HCT116 (cell line): ENCODE data around the gene HIPK3. TPM values are rescaled to one million over a fixed set of nuclear protein-coding genes. Genes with fewer than 3 reads are reported as not detected.

Experiments
- ATAC-seq: fragments of 200-7000 bp; cut with Tn5 transposase; 2 replicates; pipeline ENCODE4 v1.9.1; 2020; ENCODE audit warnings: mild to moderate bottlenecking, moderate library complexity
- BruUV-seq: library from RNA; stranded (reverse); fragments of 400-500 nt; replicated peaks from 2 replicates; lab custom pipeline; 2021; lab: Mats Ljungman, UMichigan
- CTCF ChIA-PET: fragments of 300-600 bp; sonication (Branson Sonifier 250); formaldehyde crosslinking; loops from one replicate; lab custom pipeline; 2021; ENCODE audit warnings: antibody characterized with exemption; lab: Charles Lee
- POLR2A ChIA-PET: fragments of 300-600, 350-600 bp; sonication (Branson Sonifier 250); formaldehyde crosslinking; loops from one replicate; lab custom pipeline; 2021; ENCODE audit warnings: antibody characterized with exemption; lab: Charles Lee
- RAD21 ChIA-PET, 2 experiments: fragments of 300-600 bp; sonication (Branson Sonifier 250); formaldehyde crosslinking; loops; one replicate each; lab custom pipeline; 2023; ENCODE audit warnings: low total read pairs in 2 of 2; ENCODE audit not compliant: uncharacterized antibody in 2 of 2, unreplicated experiment in 2 of 2, low non-redundant PET in 1 of 2; lab: Charles Lee
- DNase-seq: peaks from one replicate; pipeline ENCODE4 v3.0.0-alpha.2; 2010; ENCODE audit warnings: low read depth, low spot score
- H2AFZ ChIP-seq: fragments of 200-600 bp; shearing (Covaris generic), sonication (generic); 2 replicates; pipeline ENCODE4 v1.6.1; 2017; ENCODE audit warnings: low read depth, mixed run types, mixed read lengths, antibody characterized with exemption, low read length; ENCODE audit not compliant: poor library complexity, severe bottlenecking
- H3K27ac ChIP-seq: 2 replicates; pipeline ENCODE4 v1.5.1; 2012; ENCODE audit warnings: low read depth, low read length
- H3K27me3 ChIP-seq: fragments of 200-600 bp; sonication (generic); 2 replicates; pipeline ENCODE4 v1.6.1; 2016; ENCODE audit warnings: mixed run types, low read length, mixed read lengths; ENCODE audit not compliant: insufficient read depth
- H3K36me3 ChIP-seq, 2 experiments: fragments of 200-500 bp in 1 of 2; fragments of 200-600 bp in 1 of 2; sonication (Bioruptor generic) in 1 of 2; sonication (generic) in 1 of 2; 2 replicates each; pipeline versions ENCODE4 v1.5.1 to v1.6.1; 2014 to 2016; ENCODE audit warnings: low read length in 2 of 2, inconsistent platforms in 1 of 2, mixed read lengths in 1 of 2, mixed run types in 1 of 2; ENCODE audit not compliant: insufficient read depth in 2 of 2, control insufficient read depth in 1 of 2
- H3K4me1 ChIP-seq, 2 experiments: fragments of 200-600 bp in 1 of 2; sonication (generic) in 1 of 2; 2 replicates each; pipeline versions ENCODE4 v1.5.1 to v1.6.1; 2012 to 2017; ENCODE audit warnings: low read length in 2 of 2, inconsistent platforms in 1 of 2, mild to moderate bottlenecking in 1 of 2, mixed read lengths in 1 of 2, mixed run types in 1 of 2, moderate library complexity in 1 of 2; ENCODE audit not compliant: insufficient read depth in 2 of 2, control insufficient read depth in 1 of 2
- H3K4me2 ChIP-seq: fragments of 200-600 bp; sonication (generic); 2 replicates; pipeline ENCODE4 v1.6.1; 2017; ENCODE audit warnings: mixed run types, low read length, mixed read lengths
- H3K4me3 ChIP-seq, 2 experiments: fragments of 200-600 bp in 1 of 2; sonication (generic) in 1 of 2; replicated peaks in 1 of 2; 2 replicates each; pipeline ENCODE4 v1.5.1; 2011 to 2016; ENCODE audit warnings: low read length in 2 of 2, control low read depth in 1 of 2, low read depth in 1 of 2, mild to moderate bottlenecking in 1 of 2, mixed read lengths in 1 of 2, mixed run types in 1 of 2
- H3K79me2 ChIP-seq: fragments of 200-600 bp; sonication (generic); 2 replicates; pipeline ENCODE4 v1.6.1; 2017; ENCODE audit warnings: mild to moderate bottlenecking, mixed run types, low read length, moderate library complexity, mixed read lengths; ENCODE audit not compliant: insufficient read depth
- H3K9ac ChIP-seq: fragments of 200-600 bp; sonication (generic); 2 replicates; pipeline ENCODE4 v1.6.1; 2016; ENCODE audit warnings: low read length, mixed read lengths
- H3K9me2 ChIP-seq: fragments of 200-600 bp; sonication (generic), shearing (Covaris generic); 2 replicates; pipeline ENCODE4 v1.6.1; 2017; ENCODE audit warnings: mixed run types, mild to moderate bottlenecking, moderate library complexity; ENCODE audit not compliant: insufficient read depth
- H3K9me3 ChIP-seq, 2 experiments: fragments of 200-500 bp in 1 of 2; fragments of 200-600 bp in 1 of 2; sonication (Bioruptor generic) in 1 of 2; sonication (generic) in 1 of 2; 2 replicates each; pipeline ENCODE4 v1.6.1; 2014 to 2017; ENCODE audit warnings: low read length in 2 of 2, mixed read lengths in 2 of 2, inconsistent platforms in 1 of 2, low read depth in 1 of 2, mild to moderate bottlenecking in 1 of 2, mixed run types in 1 of 2, moderate library complexity in 1 of 2; ENCODE audit not compliant: control insufficient read depth in 1 of 2, insufficient read depth in 1 of 2
- H4K20me1 ChIP-seq: fragments of 200-600 bp; sonication (generic), shearing (Covaris generic); 2 replicates; pipeline ENCODE4 v1.6.1; 2017; ENCODE audit warnings: mixed run types, mild to moderate bottlenecking, moderate library complexity; ENCODE audit not compliant: insufficient read depth
- ATF3 ChIP-seq: IDR thresholded peaks from 2 replicates; pipeline ENCODE4 v1.6.1; 2012
- CBX3 ChIP-seq: IDR thresholded peaks from 2 replicates; pipeline ENCODE4 v1.6.1; 2012; ENCODE audit warnings: low read depth
- CEBPB ChIP-seq: IDR thresholded peaks from 2 replicates; pipeline ENCODE4 v1.6.1; 2012; ENCODE audit warnings: low read depth
- EGR1 ChIP-seq: IDR thresholded peaks from 2 replicates; pipeline ENCODE4 v1.6.1; 2012; ENCODE audit warnings: low read depth
- ELF1 ChIP-seq: IDR thresholded peaks from 2 replicates; pipeline ENCODE4 v1.6.1; 2012; ENCODE audit warnings: low read depth, borderline replicate concordance
- EZH2phosphoT487 ChIP-seq: fragments of 200-600 bp; IDR thresholded peaks from 2 replicates; pipeline ENCODE4 v1.6.1; 2018; ENCODE audit warnings: antibody characterized with exemption, borderline replicate concordance
- FOSL1 ChIP-seq: IDR thresholded peaks from 2 replicates; pipeline ENCODE4 v1.6.1; 2012; ENCODE audit warnings: low read depth
- MAX ChIP-seq: IDR thresholded peaks from 2 replicates; pipeline ENCODE4 v1.6.1; 2012
- REST ChIP-seq: IDR thresholded peaks from 2 replicates; pipeline ENCODE4 v1.6.1; 2012; ENCODE audit warnings: low read depth
- SIN3A ChIP-seq: IDR thresholded peaks from 2 replicates; pipeline ENCODE4 v1.6.1; 2012; ENCODE audit warnings: low read depth
- SP1 ChIP-seq: IDR thresholded peaks from 2 replicates; pipeline ENCODE4 v1.6.1; 2012; ENCODE audit warnings: low read depth
- TCF7L2 ChIP-seq: IDR thresholded peaks from 2 replicates; pipeline ENCODE4 v1.7.0; 2011; ENCODE audit warnings: borderline replicate concordance, inconsistent platforms; ENCODE audit not compliant: insufficient read depth, insufficient read length; ENCODE audit errors: extremely low read depth
- YY1 ChIP-seq: IDR thresholded peaks from 2 replicates; pipeline ENCODE4 v1.6.1; 2011; ENCODE audit warnings: low read length, low read depth, moderate library complexity, mild to moderate bottlenecking; ENCODE audit not compliant: insufficient replicate concordance; ENCODE audit errors: extremely low read depth
- ZFX ChIP-seq: fragments of 450-650 bp; IDR thresholded peaks from 2 replicates; pipeline ENCODE4 v1.6.1; 2017
- intact Hi-C: fragments of 100-400 bp; cut with micrococcal nuclease; formaldehyde crosslinking; loops from 2 replicates; pipeline ENCODE4 v1.10.0; 2022
- total RNA-seq: library from RNA; stranded (reverse); gene quantifications from one replicate; pipeline ENCODE4 v1.2.1, GENCODE V29; 2021; ENCODE audit not compliant: unreplicated experiment

Gene HIPK3
- total RNA-seq, 1 experiment from 2014 or later = 35.2 TPM

GRCh38 chr11:33391893-33392251, 134.7 kb downstream of the HIPK3 start:
- Histone ChIP-seq H2AFZ (no peak overlapping the region), H4K20me1 (no peaks in the 10 kb centered on the region), H3K27ac (no peak overlapping the region), H3K36me3 (no peaks in the 10 kb centered on the region), H3K4me3 (no peak overlapping the region), H3K79me2 (no peaks in the 10 kb centered on the region), H3K9ac (no peak overlapping the region), H3K4me2 (no peak overlapping the region), H3K9me2 (no peaks in the 10 kb centered on the region), H3K27me3 (no peaks in the 10 kb centered on the region), H3K9me3 (no peaks in the 10 kb centered on the region), H3K4me1 (no peaks in the 10 kb centered on the region)
- ChIA-PET RAD21 (no interaction called here), POLR2A (no interaction called here), CTCF (no interaction called here)
- TF ChIP-seq ZFX (no peak), TCF7L2 (no peak), YY1 (no peak), ATF3 (no peak), MAX (no peak), FOSL1 (no peak), CBX3 (no peak), REST (no peak), EZH2phosphoT487 (no peak), SP1 (no peak), ELF1 (no peak), SIN3A (no peak), EGR1 (no peak), CEBPB (no peak)
- intact Hi-C loops = no loop called here
- ATAC-seq (no peak), DNase-seq (no peak)
- BruUV-seq = no TSS peak
